Stimulated activated CD4-positive, alpha-beta T cell treated with anti-CD3 and anti-CD28 coated beads, Interleukin-15, amount 100 ng/mL, for 48 hours (primary cell): Measurements from ENCODE around the gene WNT4.

Source experiments
- DNase-seq, 2 donors: peaks; one replicate each; pipeline ENCODE4 v3.0.0-alpha.2; 2020; ENCODE audit warnings: low read depth in 2 of 2

WNT4 gene

GRCh38 chr1:22074803-22075202, 68.1 kb downstream of the WNT4 start:
- DNase-seq, result no peak

DNA sequence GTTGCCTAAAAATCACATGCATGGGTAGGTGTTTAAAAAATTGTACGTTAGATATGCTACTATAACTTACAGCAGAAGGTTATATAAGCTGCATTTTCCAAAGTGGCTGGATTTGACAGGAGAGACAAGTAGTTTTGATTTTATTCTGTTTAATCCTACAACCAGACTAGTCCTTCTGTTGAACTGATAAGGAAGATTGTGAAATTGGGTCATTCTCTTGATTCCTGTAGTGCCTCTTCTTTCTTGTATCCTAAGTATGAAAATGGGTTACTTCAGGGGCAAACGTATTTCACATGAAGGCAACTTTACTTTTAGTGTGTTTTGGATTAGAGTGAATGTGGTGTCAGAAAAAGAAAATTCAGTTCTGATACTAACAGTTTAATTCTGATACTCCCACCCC, 71.4 kb downstream of the WNT4 start:
- no peak for DNase-seq
